A549 (cell line): ENCODE data around the gene CXCR3. TPM values are rescaled to one million over a fixed set of nuclear protein-coding genes. Genes with fewer than 3 reads are reported as not detected.

ENCODE experiments used
- ATAC-seq, 2 experiments: fragments of 200-7000 bp in 1 of 2; fragments of >200 bp in 1 of 2; cut with Nextera tagmentation in 1 of 2; cut with Tn5 transposase in 1 of 2; 3 replicates each; pipeline versions ENCODE4 v1.8.0 to v1.9.1; 2018 to 2020; ENCODE audit warnings: mild to moderate bottlenecking in 1 of 2, moderate library complexity in 1 of 2
- CTCF ChIA-PET: fragments of 300-600 bp; sonication (Branson Sonifier 250); formaldehyde crosslinking; extraction: SDS; loops from one replicate; lab custom pipeline; 2021; ENCODE audit warnings: antibody characterized with exemption, inconsistent platforms; lab: Yijun Ruan, JAX
- POLR2A ChIA-PET: fragments of 350-600 bp; formaldehyde crosslinking; extraction: SDS; loops from one replicate; lab custom pipeline; 2021; ENCODE audit warnings: antibody characterized with exemption, inconsistent platforms; lab: Yijun Ruan, JAX
- DNase-seq, 2 experiments: peaks; one replicate each; pipeline versions ENCODE4 v3.0.0 to v3.0.0-alpha.2; 2011 to 2016; ENCODE audit warnings: low read depth in 1 of 2, low spot score in 1 of 2
- FAIRE-seq: peaks from 2 replicates; lab custom pipeline; 2011; peaks lifted over from hg19 to GRCh38; lab: Jason Lieb, UNC
- H3K27ac ChIP-seq, 2 experiments: fragments of >200 bp; sonication (Bioruptor Twin); formaldehyde crosslinking; 3 replicates each; pipeline ENCODE4 v1.5.1; 2016 to 2017
- H3K4me1 ChIP-seq: fragments of >200 bp; sonication (Bioruptor Twin); formaldehyde crosslinking; 3 replicates; pipeline ENCODE4 v1.6.1; 2016
- H3K4me2 ChIP-seq: fragments of >200 bp; sonication (Bioruptor Twin); formaldehyde crosslinking; 3 replicates; pipeline ENCODE4 v1.6.1; 2016
- H3K4me3 ChIP-seq: fragments of >200 bp; sonication (Bioruptor Twin); formaldehyde crosslinking; 3 replicates; pipeline ENCODE4 v1.5.1; 2016
- H3K9me3 ChIP-seq: fragments of >200 bp; sonication (Bioruptor Twin); formaldehyde crosslinking; 3 replicates; pipeline ENCODE4 v1.6.1; 2016
- BCL3 ChIP-seq: fragments of >200 bp; sonication (Bioruptor Twin); formaldehyde crosslinking; IDR thresholded peaks from 3 replicates; pipeline ENCODE4 v1.6.1; 2016
- CBX2 ChIP-seq: fragments of 200-600 bp; sonication (generic); IDR thresholded peaks from 2 replicates; pipeline ENCODE4 v1.6.1; 2016; ENCODE audit warnings: low read depth, mild to moderate bottlenecking, borderline replicate concordance
- CBX8 ChIP-seq: fragments of 200-600 bp; sonication (generic); IDR thresholded peaks from 2 replicates; pipeline ENCODE4 v1.6.1; 2016
- EHF ChIP-seq: fragments of 250-450 bp; sonication (Bioruptor Pico); IDR thresholded peaks from 2 replicates; pipeline ENCODE4 v1.5.0; 2020; ENCODE audit warnings: mild to moderate bottlenecking
- ESRRA ChIP-seq: fragments of 150-350 bp; IDR thresholded peaks from 2 replicates; pipeline ENCODE4 v1.6.1; 2014; ENCODE audit warnings: mild to moderate bottlenecking, low read length, borderline replicate concordance
- HEYL ChIP-seq: fragments of 250-450 bp; sonication (Bioruptor Pico); IDR thresholded peaks from 2 replicates; pipeline ENCODE4 v1.8.0; 2021; ENCODE audit warnings: mild to moderate bottlenecking, moderate library complexity
- HOXB13 ChIP-seq: fragments of 250-450 bp; sonication (Bioruptor Pico); IDR thresholded peaks from 2 replicates; pipeline ENCODE4 v1.5.0; 2020; ENCODE audit warnings: low read depth, mild to moderate bottlenecking, moderate library complexity
- JUNB ChIP-seq: fragments of >200 bp; sonication (Bioruptor Twin); formaldehyde crosslinking; IDR thresholded peaks from 2 replicates; pipeline ENCODE4 v1.6.1; 2016
- MAFK ChIP-seq: fragments of 450-650 bp; IDR thresholded peaks from 2 replicates; pipeline ENCODE4 v1.6.1; 2014; ENCODE audit not compliant: partially characterized antibody
- NR3C1 ChIP-seq: fragments of >200 bp; sonication (Bioruptor Twin); formaldehyde crosslinking; IDR thresholded peaks from 3 replicates; pipeline ENCODE4 v1.6.1; 2017
- POLR2AphosphoS2 ChIP-seq: conservative IDR thresholded peaks from 2 replicates; pipeline ENCODE4 v1.6.1; 2012; ENCODE audit warnings: low read length, improper control_type of control experiment, inconsistent platforms
- RAD21 ChIP-seq, 2 experiments: fragments of >200 bp in 1 of 2; sonication (Bioruptor Twin) in 1 of 2; formaldehyde crosslinking in 1 of 2; IDR thresholded peaks in 1 of 2; conservative IDR thresholded peaks in 1 of 2; 2 replicates in 1 of 2; 3 replicates in 1 of 2; pipeline ENCODE4 v1.6.1; 2012 to 2018; ENCODE audit warnings: inconsistent platforms in 1 of 2
- RCOR1 ChIP-seq: fragments of 150-350 bp; IDR thresholded peaks from 2 replicates; pipeline ENCODE4 v1.6.1; 2014; ENCODE audit warnings: antibody characterized with exemption, low read length, low read depth
- SMC3 ChIP-seq: fragments of >200 bp; sonication (Bioruptor Twin); formaldehyde crosslinking; IDR thresholded peaks from 3 replicates; pipeline ENCODE4 v1.6.1; 2018; ENCODE audit warnings: inconsistent platforms
- TP53 ChIP-seq: fragments of 250-450 bp; sonication (Bioruptor Pico); IDR thresholded peaks from 2 replicates; pipeline ENCODE4 v1.5.0; 2021; ENCODE audit warnings: mild to moderate bottlenecking, moderate library complexity
- ZNF302 ChIP-seq: fragments of 250-450 bp; sonication (Bioruptor Pico); IDR thresholded peaks from 2 replicates; pipeline ENCODE4 v1.9.0; 2021; ENCODE audit warnings: inconsistent platforms, mild to moderate bottlenecking, moderate library complexity
- WGBS: methylation state at CpG from one replicate; pipeline ENCODE4 v1.1.6; 2017; ENCODE audit errors: missing lambda C conversion rate; 5-methylcytosine and 5-hydroxymethylcytosine counted together
- polyA plus RNA-seq, 4 experiments: library from polyadenylated mRNA; depleted of rRNA in 3 of 4; stranded (reverse); fragments of >200 nt; fragmentation: RNase III in 1 of 4; extraction: RNeasy Plus Mini Kit Qiagen cat#74134 plus additional on column Dnase treatment in 1 of 4; gene quantifications; 2 replicates in 3 of 4; 3 replicates in 1 of 4; pipeline ENCODE4 v1.2.3, GENCODE V29; 2011 to 2017
- TF ChIP-seq, protein P1 (sequence below): fragments of >200 bp; sonication (Bioruptor Twin); formaldehyde crosslinking; IDR thresholded peaks from 3 replicates; pipeline ENCODE4 v1.5.1; 2016
- TF ChIP-seq, protein P2 (sequence below): fragments of >200 bp; sonication (Bioruptor Twin); formaldehyde crosslinking; IDR thresholded peaks from 2 replicates; pipeline ENCODE4 v1.6.1; 2016
- TF ChIP-seq, protein P3 (sequence below): IDR thresholded peaks from 2 replicates; pipeline ENCODE4 v1.6.1; 2012

Gene CXCR3
- polyA plus RNA-seq, 2 of the 4 experiments (the other 2 are of a cell fraction): not detected

GRCh38 chrX:71636438-71637252, 18.3 kb upstream of the CXCR3 start (continued):
- TF ChIP-seq, protein P1, sequence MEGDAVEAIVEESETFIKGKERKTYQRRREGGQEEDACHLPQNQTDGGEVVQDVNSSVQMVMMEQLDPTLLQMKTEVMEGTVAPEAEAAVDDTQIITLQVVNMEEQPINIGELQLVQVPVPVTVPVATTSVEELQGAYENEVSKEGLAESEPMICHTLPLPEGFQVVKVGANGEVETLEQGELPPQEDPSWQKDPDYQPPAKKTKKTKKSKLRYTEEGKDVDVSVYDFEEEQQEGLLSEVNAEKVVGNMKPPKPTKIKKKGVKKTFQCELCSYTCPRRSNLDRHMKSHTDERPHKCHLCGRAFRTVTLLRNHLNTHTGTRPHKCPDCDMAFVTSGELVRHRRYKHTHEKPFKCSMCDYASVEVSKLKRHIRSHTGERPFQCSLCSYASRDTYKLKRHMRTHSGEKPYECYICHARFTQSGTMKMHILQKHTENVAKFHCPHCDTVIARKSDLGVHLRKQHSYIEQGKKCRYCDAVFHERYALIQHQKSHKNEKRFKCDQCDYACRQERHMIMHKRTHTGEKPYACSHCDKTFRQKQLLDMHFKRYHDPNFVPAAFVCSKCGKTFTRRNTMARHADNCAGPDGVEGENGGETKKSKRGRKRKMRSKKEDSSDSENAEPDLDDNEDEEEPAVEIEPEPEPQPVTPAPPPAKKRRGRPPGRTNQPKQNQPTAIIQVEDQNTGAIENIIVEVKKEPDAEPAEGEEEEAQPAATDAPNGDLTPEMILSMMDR: no peak
- TF ChIP-seq SMC3 (no peak), ZNF302 (CRISPR knock-in tag) (no peak), RAD21 (conservative IDR thresholded peaks at IDR 0.05 in 1 of 2, IDR thresholded peaks at IDR 0.05 in 1 of 2) (no peak), EHF (CRISPR knock-in tag) (no peak)

DNA sequence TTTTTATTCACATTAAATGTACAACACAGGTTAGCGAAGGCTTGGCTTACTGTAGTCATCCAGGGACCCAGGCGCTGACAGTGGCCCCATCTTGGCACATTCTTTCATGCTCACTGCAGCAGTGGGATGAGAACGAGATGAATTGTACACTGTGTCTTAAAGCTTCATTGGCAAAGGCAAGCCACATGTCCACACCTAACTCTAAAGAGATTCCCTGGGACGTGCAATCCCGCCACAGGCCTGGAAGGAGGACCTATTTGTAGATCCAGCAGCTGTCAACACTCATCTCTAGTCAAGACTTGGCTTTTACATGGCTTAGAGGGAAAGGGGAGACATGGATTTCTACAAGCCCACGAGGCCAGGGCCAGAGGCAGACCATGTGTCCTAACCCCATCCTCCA, 16.1 kb upstream of the CXCR3 start:
- ATAC-seq: no peak
- WGBS: 77% methylated on average over 6 of the region's 6 CpGs
- Histone ChIP-seq H3K27ac (no peak overlapping the region), H3K4me2 (no peak overlapping the region), H3K4me3 (no peak overlapping the region), H3K4me1 (no peaks in the 10 kb centered on the region; the same call in 2 of the 3 replicates), H3K9me3 (no peaks in the 10 kb centered on the region)
- POLR2A ChIA-PET: no interaction called here
- TF ChIP-seq ZNF302 (CRISPR knock-in tag): no peak
- TF ChIP-seq, protein P2, sequence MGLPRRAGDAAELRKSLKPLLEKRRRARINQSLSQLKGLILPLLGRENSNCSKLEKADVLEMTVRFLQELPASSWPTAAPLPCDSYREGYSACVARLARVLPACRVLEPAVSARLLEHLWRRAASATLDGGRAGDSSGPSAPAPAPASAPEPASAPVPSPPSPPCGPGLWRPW: no peak
- CTCF ChIA-PET: no interaction called here
- FAIRE-seq: no peak
- no peak for DNase-seq

DNA sequence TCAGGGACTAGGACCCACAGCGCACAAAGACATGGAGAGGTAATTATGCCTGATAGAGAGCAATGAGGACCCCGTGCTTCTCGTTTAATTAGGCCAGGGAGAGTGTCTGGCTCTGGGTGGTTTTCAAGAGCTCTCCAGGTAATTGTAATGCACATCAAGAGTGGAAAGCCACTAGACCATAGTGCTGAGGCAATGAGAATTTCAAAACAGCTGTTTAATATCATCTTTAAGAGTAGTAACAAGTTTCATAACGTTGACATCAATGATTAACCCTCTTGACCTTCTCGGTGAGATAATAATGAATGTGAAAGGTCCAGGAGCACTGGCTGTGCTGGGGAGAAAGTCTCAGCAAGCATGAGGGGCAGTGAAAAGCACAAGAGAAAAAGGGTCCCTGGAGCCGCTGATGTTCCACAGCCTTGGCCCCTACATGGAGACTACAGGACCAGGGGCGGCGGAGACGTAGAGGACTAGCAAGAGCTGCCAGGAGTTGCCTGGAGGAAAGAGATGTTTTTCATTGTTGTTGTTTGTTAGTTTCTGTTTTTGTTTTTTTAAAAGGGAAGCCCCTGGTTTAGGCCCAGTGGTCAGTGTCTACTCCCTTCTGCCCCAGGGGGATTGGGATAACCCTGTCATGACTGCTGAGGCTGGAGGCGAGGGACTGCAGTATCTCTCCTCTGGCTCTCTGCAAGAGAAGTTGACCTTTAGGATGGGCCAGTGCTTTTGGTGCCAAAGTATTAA, 14.8 kb upstream of the CXCR3 start:
- Histone ChIP-seq H3K4me1 (no peaks in the 10 kb centered on the region; the same call in 2 of the 3 replicates), H3K27ac (no peak overlapping the region), H3K4me3 (no peak overlapping the region), H3K9me3 (no peaks in the 10 kb centered on the region), H3K4me2 (no peak overlapping the region)
- DNase-seq: no peak
- CTCF ChIA-PET: no interaction called here
- POLR2A ChIA-PET: no interaction called here
- no peak for FAIRE-seq
- no peak for ATAC-seq
- TF ChIP-seq RAD21 (conservative IDR thresholded peaks at IDR 0.05 in 1 of 2, IDR thresholded peaks at IDR 0.05 in 1 of 2) (no peak), POLR2AphosphoS2 (no peak), NR3C1 (no peak), EHF (CRISPR knock-in tag) (no peak), RCOR1 (no peak), TP53 (CRISPR knock-in tag) (no peak), HEYL (CRISPR knock-in tag) (no peak), HOXB13 (CRISPR knock-in tag) (no peak), CBX8 (no peak), ESRRA (no peak)
- TF ChIP-seq, protein P1: no peak
- WGBS: 86% methylated on average over 10 of the region's 10 CpGs

DNA sequence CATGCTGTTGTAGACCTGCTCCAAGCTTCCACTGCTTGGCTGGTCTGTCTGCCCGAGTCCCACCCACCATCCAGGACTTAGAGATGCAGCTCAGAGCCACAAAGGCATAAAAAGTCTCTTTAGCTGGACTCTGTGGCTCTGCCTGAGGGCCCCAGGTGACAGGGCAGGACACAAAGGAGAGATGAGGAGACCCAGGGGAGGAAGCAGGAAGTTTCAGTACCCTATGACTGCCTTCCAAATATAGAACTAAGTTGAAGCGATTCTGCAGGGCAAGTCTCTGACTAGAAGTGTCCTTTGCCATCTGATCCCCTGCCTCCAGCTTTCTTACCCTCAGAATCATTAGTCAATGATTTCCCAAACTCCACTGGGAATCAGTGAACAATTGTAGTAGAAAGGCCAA, 11.2 kb upstream of the CXCR3 start:
- H3K4me2 ChIP-seq: no peak overlapping the region
- ATAC-seq: no peak
- TF ChIP-seq CBX2 (no peak), BCL3 (no peak), CBX8 (no peak), MAFK (no peak), JUNB (no peak)
- TF ChIP-seq, protein P3, sequence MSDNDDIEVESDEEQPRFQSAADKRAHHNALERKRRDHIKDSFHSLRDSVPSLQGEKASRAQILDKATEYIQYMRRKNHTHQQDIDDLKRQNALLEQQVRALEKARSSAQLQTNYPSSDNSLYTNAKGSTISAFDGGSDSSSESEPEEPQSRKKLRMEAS: no peak
- TF ChIP-seq, protein P1: no peak
- no peaks in the 10 kb centered on the region for H3K9me3 ChIP-seq
- ChIA-PET CTCF (no interaction called here), POLR2A (no interaction called here)
- no peak for FAIRE-seq
- H3K4me3 ChIP-seq: no peak overlapping the region
- no peak for DNase-seq
- H3K27ac ChIP-seq: no peak overlapping the region
- no peaks in the 10 kb centered on the region; the same call in 2 of the 3 replicates for H3K4me1 ChIP-seq
- WGBS: 64% methylated on average over 2 of the region's 2 CpGs
